Hematopoietic multipotent progenitor cell (in vitro differentiated cells): Measurements from ENCODE around the gene CIB1. TPM values are rescaled to one million over a fixed set of nuclear protein-coding genes. Genes with fewer than 3 reads are reported as not detected.
A peak's percentile ranks its signal among the peaks of the same experiment; 100 is the strongest.

Experiments used
- DNase-seq, 3 donors: peaks; one replicate each; pipeline ENCODE4 v3.0.0-alpha.2; 2011 to 2015; ENCODE audit warnings: low read depth in 2 of 3, low spot score in 2 of 3
- total RNA-seq: library from RNA; depleted of rRNA; stranded (reverse); fragments of >200 nt; gene quantifications from one replicate; pipeline ENCODE4 v1.2.3, GENCODE V29; 2012

Gene CIB1
- total RNA-seq, 1 donor, result 31.0 TPM

DNA sequence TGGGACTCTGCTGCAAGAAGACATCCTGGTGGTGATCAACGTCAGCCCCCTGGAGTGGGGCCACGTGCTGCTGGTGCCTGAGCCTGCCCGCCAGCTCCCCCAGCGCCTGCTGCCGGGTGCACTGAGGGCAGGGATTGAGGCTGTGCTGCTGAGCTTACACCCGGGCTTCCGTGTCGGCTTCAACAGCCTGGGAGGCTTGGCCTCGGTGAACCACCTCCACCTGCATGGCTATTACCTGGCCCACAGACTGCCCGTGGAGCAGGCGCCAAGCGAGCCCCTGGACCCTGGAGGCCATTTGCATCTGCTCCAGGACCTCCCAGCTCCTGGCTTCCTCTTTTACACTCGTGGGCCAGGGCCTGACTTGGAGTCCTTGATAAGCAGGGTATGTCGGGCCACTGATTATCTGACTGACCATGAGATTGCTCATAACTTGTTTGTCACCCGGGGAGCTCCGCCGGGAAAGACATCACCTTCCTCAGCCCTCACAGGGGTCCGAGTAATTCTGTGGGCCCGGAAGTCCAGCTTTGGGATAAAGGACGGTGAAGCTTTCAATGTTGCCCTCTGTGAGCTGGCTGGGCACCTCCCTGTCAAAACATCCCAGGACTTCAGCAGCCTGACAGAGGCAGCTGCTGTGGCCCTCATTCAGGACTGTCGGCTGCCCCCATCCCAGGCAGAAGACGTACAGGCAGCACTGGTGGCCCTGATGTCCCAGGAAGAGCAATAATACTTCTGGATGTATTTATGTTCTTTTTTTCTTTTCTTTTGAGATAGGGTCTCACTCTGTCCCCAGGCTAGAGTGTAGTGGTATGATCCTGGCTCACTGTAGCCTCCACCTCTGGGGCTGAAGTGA is 7.8 kb upstream of the CIB1 start:
- no peak for DNase-seq

DNA sequence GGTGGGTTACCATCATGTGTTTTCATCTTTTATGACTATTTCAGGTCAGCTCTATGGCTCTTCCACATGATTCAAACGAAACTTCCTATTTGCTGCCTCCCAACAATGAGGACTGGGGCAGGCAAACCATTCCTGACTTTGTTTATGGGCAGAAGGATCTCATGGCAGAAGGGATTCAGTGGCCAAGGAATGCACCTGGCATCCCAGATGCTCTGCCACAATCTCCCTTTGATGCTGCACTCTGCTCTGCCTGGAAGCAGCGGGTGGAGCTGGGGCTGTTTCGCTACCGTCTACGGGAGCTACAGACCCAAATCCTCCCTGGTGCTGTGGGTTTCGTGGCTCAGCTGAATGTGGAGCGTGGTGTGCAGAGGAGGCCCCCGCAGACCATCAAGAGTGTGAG is 7.1 kb upstream of the CIB1 start:
- DNase-seq, result no peak

DNA sequence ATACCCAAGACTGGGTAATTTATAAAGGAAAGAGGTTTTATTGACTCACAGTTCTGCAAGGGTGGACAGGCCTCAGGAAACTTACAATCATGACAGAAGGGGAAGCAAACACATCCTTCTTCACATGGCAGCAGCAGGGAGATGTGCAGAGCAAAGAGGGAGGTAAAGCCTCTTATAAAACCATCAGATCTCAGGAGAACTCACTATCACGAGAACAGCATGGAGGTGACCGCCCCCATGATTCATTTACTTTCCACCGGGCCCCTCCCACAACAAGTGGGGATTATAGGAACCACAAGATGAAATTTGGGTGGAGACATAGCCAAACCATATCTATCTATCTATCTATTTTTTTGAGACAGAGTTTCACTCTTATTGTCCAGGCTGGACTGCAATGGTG is 5.6 kb upstream of the CIB1 start:
- DNase-seq, result no peak

DNA sequence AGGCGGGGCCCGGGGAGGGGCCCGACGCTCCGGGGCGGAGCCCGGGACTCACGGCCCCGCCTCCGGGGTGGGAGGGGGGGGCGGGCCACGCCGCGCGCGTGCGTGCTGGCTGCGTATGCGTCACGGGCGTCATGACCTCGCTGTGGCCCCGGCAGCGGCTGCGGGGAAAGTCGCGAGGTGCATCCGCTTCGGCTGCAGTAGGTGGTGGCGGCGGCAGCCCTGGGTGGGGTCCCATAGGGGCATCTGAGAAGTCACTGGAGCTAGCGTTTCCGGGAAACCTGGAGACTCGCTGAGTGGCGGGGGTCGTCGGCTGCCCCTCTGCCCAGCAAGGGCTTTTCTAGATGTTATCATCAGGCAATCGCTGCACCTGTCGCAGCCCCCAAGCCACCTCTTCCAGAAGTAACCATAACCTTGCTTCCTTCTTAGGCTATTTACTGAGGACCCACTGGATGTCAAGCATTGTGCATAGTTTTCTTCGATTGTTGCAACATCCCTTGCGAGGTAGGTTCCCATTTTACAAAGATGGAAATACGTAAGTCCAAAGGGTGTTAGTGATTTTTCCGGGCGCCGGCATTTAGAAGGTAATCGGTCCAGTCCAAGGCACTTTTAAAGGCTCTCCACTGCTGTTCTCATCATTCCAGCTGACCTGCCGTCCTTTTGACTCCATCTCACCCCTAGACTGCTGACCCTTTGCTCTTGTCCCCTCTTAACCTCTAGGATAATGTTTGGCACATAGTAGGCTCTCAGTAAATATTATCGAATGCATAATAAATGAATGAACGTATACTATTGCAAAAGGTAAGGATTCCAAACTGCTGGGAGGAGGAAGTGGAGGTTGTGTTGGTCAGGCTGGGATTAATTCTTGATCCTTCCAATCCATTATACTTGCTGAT is 601 bp upstream of the CIB1 start, which contains the start of gene GDPGP1:
TSS of gene GDPGP1 (plus strand) at position 114 of the 893 bp plus-strand sequence. CDS start 6,700 bp downstream, outside the sequence.
- peak in 2 of 3 donors; percentile 97 for DNase-seq

DNA sequence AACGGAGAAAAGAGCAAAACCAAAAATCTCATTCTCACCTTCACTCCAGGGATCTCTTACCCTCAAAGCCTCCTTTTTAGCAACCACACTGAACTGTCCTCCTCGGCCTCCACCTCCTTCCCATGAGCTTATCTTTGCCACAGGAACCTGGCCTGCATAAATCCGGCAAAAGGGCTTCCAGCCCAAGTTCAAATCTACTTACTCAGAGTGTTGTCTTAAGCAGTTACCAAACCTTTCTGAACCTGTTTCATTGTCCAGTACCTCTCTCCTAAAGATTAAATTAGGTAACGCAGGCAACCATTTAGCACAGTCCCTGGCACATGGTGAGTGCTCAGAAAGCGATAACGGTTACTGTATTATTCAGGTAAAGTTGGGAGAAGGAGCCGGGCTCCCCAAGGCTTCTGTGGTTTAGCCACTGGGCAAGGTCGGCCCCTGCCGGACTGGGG is 777 bp downstream of the CIB1 start:
- DNase-seq, result no peak

DNA sequence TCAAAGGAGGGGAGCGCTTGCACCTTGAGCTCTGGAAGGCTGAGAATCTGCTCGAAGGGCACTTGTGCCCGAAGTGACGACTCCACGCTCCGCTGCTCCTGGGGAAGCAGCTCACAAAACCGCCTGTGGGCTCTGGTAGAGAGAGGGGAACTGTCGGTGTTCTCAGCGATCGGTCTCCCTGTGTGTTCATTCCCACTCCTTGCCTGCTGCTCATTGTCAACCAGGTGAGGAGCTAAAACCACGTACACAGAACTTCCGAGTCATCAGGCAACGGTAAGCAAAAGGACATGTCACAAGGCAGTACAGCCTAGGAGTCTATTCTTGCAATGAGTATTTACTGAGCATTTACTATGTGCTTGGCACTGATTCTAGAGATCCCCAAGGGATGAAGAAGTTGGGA is 1.5 kb downstream of the CIB1 start:
- no peak for DNase-seq

DNA sequence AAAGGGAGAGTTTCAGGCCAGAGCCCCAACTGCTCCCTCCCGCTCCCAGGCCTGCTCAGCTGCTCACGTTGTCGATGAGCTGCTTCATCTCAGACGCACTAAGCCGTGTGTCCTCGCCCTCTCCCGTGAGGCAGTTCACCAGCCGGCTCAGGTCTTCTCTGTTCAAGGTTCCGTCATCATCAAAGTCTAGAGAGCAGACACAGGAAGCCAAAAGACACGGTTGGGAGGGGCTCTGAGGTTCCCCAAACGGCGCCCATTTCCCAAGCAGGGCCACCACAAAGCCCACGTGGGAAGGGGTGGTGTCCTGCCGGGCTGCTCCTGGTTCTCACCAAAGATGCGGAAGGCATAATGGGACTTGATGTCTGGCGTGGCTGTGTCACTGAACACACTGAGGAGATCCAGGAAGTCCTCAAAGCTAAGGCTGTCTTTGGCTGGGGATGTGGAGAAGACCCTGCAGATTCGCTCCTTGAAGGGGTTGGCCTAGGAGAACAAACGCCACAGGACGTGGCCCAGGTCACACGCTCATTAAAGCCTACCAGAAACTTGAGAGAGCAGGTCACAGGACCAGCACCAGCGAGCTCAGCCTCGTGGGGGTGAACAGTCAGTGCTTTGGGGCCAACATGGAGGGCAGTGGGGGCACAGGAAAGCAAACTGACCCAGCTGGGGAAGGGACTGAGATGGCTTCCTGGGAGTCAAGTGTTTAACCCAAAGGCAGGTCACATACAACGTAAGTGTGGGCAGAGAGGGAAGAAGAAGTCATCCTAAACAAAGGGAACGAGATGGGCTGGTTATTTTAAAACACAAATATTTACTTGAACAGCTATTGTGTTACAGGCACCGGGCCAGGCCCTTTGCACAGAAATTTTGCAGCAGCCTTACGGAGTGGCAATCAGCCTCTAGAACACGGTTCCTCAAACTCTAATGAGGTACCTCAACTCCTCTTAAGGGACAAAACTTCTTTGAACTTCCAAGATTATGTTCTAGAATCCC is 2.4 kb downstream of the CIB1 start:
- peak in 2 of 3 donors; percentile 40 to 63 for DNase-seq

DNA sequence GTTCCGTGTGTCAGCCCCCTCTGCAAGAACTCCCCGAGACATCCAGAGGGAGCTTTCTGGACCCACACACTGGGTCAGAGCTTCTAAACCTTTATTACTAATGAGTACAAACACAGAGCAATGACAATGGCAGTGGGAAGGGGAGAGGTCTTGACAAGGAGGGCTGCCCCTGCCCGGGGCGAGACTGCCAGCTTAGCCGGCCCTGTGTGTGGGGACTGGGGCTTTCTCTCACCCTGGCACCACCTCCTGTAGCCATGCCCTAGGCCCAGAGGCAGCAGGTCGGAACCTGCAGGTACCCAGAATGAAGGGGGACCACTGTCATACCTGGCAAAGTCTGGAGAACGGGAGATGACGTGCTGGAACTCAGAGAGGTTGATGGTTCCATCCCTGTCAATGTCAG is 3.1 kb downstream of the CIB1 start:
- no peak for DNase-seq

DNA sequence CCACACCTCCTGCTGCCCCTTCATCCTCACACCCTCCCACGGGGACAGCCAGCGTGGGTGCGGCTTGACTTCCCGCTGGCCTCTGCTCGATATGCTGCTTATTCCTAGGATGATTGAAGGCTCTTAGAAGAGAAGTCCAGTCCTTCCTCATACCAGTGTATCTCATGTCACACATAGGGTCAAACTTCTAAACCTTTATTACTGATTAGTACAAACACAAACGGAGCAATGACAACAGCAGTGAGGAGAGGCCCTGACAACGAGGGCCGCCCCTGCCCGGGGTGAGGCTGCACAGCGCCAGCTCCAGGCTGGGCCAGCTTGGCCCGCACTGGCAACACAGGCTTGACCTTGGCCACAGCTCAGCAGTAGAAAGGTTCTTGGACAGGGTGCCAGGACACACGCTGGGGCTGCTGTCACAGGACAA is 3.7 kb downstream of the CIB1 start:
- no peak for DNase-seq

DNA sequence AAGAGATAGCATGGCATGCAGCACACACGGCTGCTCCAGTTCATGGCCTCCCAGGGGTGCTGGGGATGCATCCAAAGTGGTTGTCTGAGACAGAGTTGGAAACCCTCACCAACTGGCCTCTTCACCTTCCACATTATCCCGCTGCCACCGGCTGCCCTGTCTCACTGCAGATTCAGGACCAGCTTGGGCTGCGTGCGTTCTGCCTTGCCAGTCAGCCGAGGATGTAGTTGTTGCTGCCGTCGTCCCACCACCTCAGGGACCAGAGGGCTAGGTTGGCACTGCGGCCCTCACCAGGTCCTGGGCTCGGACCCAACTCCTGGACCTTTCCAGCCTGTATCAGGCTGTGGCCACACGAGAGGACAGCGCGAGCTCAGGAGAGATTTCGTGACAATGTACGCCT is 4.8 kb downstream of the CIB1 start:
- no peak for DNase-seq

DNA sequence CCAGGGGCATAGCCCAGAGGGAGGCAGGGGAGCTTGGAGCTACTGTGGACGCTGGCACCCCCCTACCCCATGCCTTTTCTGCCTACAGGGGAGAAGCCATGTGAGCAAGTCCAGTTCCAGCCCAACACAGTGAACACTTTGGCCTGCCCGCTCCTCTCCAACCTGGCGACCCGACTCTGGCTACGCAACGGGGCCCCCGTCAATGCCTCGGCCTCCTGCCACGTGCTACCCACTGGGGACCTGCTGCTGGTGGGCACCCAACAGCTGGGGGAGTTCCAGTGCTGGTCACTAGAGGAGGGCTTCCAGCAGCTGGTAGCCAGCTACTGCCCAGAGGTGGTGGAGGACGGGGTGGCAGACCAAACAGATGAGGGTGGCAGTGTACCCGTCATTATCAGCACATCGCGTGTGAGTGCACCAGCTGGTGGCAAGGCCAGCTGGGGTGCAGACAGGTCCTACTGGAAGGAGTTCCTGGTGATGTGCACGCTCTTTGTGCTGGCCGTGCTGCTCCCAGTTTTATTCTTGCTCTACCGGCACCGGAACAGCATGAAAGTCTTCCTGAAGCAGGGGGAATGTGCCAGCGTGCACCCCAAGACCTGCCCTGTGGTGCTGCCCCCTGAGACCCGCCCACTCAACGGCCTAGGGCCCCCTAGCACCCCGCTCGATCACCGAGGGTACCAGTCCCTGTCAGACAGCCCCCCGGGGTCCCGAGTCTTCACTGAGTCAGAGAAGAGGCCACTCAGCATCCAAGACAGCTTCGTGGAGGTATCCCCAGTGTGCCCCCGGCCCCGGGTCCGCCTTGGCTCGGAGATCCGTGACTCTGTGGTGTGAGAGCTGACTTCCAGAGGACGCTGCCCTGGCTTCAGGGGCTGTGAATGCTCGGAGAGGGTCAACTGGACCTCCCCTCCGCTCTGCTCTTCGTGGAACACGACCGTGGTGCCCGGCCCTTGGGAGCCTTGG is 5.6 kb downstream of the CIB1 start:
- DNase-seq, result no peak

DNA sequence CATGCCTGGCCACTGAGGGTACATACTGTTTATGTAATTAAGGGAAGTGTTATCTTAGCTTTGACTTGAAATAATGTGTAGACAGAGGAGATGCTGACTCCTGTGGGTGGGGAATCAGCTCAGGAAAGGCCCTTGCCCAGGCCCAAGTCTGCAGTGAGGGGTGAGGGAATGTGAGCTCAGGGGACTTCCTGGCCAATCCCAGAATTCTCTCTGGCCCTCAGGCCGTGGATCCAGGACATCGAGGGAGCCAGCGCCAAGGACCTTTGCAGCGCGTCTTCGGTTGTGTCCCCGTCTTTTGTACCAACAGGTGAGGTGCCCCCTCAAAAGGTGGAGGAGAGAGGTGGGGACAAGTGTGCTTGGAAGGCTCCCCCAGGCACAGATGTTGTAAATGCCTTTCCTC is 6.4 kb downstream of the CIB1 start:
- DNase-seq, result no peak

DNA sequence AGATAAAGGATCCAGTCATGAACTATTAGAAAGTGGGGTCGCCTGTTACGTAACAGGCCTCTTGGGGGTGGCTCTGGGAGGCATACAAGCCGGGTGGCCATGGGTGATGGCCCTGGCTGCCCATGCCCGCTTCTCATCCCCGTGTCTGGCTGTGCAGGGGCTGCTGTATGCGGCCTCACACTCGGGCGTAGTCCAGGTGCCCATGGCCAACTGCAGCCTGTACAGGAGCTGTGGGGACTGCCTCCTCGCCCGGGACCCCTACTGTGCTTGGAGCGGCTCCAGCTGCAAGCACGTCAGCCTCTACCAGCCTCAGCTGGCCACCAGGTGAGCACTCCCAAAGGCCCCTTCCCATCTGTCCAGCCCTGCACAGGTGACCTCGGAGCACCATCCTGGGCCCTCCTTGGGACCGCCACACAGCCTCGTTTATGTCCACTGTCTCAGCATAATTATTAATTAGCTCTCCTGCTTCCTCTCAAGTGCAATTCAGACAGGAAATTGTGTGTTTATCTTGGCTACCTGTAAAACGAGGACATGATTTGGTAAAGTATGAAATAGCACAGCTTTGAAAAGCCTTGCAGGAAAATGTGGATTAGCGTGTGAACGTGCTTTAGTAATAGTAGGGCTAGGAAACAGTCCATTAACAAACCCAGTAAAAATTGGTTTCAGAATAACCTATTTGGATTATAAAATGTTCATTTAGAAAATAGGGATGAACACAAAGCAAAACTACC is 8.1 kb downstream of the CIB1 start:
- no peak for DNase-seq

DNA sequence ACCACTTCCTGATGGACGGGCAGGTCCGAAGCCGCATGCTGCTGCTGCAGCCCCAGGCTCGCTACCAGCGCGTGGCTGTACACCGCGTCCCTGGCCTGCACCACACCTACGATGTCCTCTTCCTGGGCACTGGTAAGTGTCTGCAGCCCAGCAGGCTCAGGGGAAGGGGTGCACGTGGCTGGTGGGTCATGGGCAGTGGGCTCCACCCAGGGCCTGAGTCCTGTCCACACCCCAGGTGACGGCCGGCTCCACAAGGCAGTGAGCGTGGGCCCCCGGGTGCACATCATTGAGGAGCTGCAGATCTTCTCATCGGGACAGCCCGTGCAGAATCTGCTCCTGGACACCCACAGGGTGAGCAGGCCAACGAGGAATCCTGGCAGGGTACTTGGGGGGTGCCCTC is 8.7 kb downstream of the CIB1 start:
- no peak for DNase-seq

DNA sequence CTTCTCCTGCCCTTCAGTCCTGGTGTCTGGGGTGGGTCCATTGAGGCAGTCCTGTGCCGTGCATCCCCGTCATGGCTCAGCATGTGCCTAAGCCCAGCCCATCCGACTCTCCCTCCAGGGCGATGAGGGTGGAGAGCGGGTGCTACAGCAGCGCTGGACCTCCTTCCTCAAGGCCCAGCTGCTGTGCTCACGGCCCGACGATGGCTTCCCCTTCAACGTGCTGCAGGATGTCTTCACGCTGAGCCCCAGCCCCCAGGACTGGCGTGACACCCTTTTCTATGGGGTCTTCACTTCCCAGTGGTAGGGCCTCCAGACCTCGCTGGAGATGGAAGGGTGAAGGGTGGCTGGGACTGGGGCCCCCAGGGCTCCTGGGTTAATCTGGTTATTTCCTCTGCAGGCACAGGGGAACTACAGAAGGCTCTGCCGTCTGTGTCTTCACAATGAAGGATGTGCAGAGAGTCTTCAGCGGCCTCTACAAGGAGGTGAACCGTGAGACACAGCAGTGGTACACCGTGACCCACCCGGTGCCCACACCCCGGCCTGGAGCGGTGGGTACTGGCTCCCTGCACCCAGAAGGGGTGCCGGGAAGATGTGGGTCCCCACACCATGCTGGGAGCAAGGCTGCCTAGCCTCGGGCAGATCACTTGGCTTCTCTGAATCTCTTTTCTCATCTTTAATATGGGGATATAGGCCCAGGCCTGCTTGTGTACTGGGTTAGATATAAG is 10.1 kb downstream of the CIB1 start:
- no peak for DNase-seq

DNA sequence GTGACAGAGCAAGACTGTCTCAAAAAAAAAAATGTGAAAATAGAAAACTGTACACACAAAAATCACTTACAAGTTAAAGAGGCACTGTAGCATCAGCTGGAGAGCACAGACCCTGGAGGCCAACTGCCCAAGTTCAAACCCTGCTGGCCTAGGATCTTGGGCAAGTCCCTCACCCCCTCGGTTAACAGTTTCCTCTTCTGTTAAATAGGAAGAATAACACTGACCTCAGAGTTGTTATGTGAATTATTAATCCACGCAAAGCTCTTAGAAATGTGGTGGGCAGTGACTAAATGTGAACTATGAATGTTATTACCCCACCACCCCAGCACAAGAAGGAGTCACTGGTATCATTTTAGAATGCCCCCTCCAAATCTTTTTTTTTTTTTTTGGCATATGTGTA is 11.2 kb downstream of the CIB1 start:
- no peak for DNase-seq

DNA sequence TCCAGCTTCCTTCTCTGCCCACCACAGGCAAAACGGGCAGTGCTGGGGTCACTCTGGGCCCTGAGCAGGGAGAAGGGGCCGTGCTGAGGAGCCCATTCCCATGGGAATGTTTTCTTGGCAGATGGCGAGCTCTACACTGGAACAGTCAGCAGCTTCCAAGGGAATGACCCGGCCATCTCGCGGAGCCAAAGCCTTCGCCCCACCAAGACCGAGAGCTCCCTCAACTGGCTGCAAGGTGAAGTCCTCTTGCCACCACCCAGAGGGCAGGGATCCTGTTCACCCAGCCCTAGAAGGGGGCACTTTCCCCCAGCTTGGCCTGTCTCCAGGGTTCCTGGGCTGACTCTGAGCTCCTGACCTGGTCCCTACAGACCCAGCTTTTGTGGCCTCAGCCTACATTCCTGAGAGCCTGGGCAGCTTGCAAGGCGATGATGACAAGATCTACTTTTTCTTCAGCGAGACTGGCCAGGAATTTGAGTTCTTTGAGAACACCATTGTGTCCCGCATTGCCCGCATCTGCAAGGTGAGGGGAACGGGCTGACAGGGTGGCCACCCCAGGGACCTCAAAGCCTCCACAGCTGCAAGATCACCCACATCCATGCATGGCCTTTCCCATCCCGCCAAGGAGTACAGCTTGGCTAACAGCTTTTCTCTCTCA is 12.4 kb downstream of the CIB1 start:
- DNase-seq, result peak in 1 of 3 donors; percentile 63
